WERI-Rb-1 (cell line): ENCODE results near the gene PCBP4.
A peak's percentile ranks its signal among the peaks of the same experiment; 100 is the strongest.

Experiments used
- DNase-seq: peaks from one replicate; pipeline ENCODE4 v3.0.0-alpha.2; 2020
- H3K27ac ChIP-seq: fragments of 250-450 bp; sonication (Bioruptor Pico); 2 replicates; pipeline ENCODE4 v1.5.1; 2020; ENCODE audit warnings: mild to moderate bottlenecking, moderate library complexity
- H3K27me3 ChIP-seq: fragments of 250-450 bp; sonication (Bioruptor Pico); 2 replicates; pipeline ENCODE4 v1.5.1; 2021; ENCODE audit warnings: mild to moderate bottlenecking, low read depth, moderate library complexity; ENCODE audit not compliant: insufficient read depth, severe bottlenecking
- H3K36me3 ChIP-seq: fragments of 250-450 bp; sonication (Bioruptor Pico); 2 replicates; pipeline ENCODE4 v1.5.1; 2020; ENCODE audit warnings: mild to moderate bottlenecking, moderate library complexity
- H3K4me3 ChIP-seq: 2 replicates; pipeline ENCODE4 v1.5.1; 2011; ENCODE audit warnings: low read depth, mild to moderate bottlenecking, control low read depth, low read length
- H3K9me3 ChIP-seq: fragments of 250-450 bp; sonication (Bioruptor Pico); 2 replicates; pipeline ENCODE4 v1.5.1; 2021; ENCODE audit warnings: mild to moderate bottlenecking, moderate library complexity; ENCODE audit not compliant: severe bottlenecking
- TF ChIP-seq, protein P1 (sequence below): IDR thresholded peaks from 2 replicates; pipeline ENCODE4 v1.5.1; 2011; ENCODE audit warnings: low read depth, mild to moderate bottlenecking, control low read depth, inconsistent platforms, low read length

The PCBP4 gene

DNA sequence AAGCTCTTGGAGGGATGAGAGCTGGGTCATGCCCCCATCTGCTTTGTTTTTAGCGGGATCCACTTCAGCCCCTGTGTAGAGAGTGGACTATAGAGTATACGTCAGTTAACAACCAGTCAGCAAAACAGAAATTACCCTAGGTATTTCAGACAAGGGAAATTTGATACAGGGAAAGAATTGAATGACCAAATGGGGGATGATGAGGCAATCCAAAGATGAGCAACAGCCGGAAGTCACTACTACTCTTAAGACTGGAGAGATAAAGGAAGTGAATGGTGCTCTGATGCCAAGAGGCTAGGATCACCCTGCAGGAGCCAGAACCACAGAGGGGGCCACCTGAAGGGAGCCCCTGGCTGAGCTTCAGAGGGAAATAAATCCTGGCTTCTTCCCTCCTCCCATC, 13.8 kb downstream of the PCBP4 start:
- Histone ChIP-seq H3K4me3 (no peak overlapping the region), H3K27me3 (no peaks in the 10 kb centered on the region), H3K27ac (peak overlapping the region; percentile 64), H3K9me3 (no peaks in the 10 kb centered on the region), H3K36me3 (peaks cover 35% of the 10 kb centered on the region)
- DNase-seq, result no peak
- TF ChIP-seq, protein P1, sequence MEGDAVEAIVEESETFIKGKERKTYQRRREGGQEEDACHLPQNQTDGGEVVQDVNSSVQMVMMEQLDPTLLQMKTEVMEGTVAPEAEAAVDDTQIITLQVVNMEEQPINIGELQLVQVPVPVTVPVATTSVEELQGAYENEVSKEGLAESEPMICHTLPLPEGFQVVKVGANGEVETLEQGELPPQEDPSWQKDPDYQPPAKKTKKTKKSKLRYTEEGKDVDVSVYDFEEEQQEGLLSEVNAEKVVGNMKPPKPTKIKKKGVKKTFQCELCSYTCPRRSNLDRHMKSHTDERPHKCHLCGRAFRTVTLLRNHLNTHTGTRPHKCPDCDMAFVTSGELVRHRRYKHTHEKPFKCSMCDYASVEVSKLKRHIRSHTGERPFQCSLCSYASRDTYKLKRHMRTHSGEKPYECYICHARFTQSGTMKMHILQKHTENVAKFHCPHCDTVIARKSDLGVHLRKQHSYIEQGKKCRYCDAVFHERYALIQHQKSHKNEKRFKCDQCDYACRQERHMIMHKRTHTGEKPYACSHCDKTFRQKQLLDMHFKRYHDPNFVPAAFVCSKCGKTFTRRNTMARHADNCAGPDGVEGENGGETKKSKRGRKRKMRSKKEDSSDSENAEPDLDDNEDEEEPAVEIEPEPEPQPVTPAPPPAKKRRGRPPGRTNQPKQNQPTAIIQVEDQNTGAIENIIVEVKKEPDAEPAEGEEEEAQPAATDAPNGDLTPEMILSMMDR, result no peak

DNA sequence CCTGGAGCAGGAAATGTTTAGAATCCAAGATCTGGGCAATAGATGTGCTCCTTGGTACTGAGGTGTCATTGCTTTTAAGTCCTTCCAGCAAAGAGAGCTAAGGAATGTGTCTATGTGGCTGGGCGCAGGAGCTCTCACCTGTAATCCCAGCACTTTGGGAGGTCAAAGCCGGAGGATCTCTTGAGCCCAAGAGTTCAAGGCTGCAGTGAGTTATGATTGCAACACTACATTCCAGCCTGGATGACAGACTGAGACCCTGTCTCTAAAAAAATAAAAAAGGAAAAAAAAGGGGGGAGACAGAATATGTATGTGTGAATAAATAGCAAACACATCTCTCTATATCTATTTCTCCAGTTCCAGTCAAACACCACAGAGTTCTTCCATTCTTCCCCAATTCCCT, 16.4 kb downstream of the PCBP4 start:
- TF ChIP-seq, protein P1, result no peak
- Histone ChIP-seq H3K4me3 (no peak overlapping the region), H3K9me3 (no peaks in the 10 kb centered on the region), H3K27ac (no peak overlapping the region), H3K27me3 (no peaks in the 10 kb centered on the region), H3K36me3 (peaks cover 10% of the 10 kb centered on the region)
- no peak for DNase-seq

DNA sequence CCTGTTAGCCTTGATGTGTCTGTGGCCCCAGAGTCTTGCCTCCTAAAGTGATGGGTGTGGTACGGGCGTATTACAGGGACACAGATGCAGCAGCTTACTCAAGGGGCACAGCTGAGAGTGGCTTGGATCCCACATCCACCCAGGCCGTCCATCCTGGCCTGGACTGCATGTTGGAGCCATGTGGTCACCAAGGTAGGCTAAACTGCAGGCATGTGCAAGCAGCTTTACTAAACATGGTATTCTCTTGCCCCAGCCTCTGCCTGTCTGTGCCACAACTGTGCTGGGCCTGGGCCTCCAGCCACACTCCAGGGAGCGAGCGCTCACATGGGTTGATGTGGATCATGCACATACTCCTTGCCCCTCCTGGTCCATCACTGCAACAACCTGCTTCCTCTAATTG, 18.1 kb downstream of the PCBP4 start:
- H3K4me3 ChIP-seq, result no peak overlapping the region
- no peak overlapping the region for H3K27ac ChIP-seq

DNA sequence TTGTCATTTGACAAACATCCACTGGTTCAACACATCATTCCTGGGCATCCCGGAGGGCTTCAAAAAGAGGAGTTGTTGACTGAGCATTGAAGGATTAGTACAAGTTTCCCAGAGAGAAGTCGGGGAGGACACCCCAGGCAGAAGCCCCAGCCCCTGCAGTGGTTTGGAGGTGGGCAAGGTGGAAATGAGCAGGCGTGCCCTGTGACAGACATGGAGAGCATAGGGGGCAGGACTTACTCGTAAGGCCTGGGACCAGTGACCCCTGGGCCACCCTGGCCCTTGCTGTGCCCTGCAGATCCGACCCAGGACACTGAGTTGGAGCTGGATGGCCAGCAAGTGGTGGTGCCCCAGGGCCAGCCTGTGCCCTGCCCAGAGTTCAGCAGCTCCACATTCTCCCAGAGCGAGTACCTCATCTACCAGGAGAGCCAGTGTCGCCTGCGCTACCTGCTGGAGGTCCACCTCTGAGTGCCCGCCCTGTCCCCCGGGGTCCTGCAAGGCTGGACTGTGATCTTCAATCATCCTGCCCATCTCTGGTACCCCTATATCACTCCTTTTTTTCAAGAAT, 19.2 kb downstream of the PCBP4 start:
- Histone ChIP-seq H3K9me3 (no peaks in the 10 kb centered on the region), H3K36me3 (no peaks in the 10 kb centered on the region), H3K27ac (no peak overlapping the region), H3K27me3 (no peaks in the 10 kb centered on the region), H3K4me3 (no peak overlapping the region)
- DNase-seq, result no peak
- TF ChIP-seq, protein P1, result no peak

More for the DNA sequence above, 18.1 kb downstream of the PCBP4 start:
- H3K9me3 ChIP-seq, result no peaks in the 10 kb centered on the region
- TF ChIP-seq, protein P1, result no peak
- no peak for DNase-seq
- H3K27me3 ChIP-seq, result no peaks in the 10 kb centered on the region
- no peaks in the 10 kb centered on the region; the same call in 1 of the 2 replicates for H3K36me3 ChIP-seq

DNA sequence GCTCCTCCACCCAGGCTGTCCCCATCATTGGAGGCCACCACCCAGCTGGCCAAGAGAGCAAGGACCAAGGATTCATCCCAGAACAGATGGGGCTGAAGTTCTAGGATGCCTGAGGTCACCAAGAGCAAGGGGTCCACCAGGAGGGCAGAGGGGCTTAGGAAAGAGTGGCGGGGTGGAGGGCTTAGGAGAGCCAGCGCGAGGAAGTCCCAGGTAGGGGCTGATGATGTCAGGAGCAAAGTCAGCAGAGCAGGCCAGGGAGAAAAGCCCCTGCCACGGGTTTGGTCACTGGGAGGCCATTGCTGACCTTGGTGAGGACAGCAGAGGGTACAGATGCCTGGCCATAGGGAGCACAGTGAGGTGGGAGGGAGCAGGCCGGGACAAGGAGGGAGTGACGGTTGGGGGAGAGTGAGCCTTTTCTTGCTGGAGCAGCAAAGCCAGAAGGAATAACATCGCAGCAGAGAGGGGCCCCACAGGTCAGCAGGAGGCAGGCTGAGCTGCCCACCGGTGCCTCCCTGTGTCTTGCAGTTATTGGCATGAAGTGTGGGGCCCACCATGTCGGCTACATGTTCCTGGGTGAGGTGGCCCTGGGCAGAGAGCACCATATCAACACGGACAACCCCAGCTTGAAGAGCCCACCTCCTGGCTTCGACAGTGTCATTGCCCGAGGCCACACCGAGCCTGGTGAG, 19.9 kb downstream of the PCBP4 start:
- Histone ChIP-seq H3K36me3 (no peaks in the 10 kb centered on the region), H3K9me3 (no peaks in the 10 kb centered on the region), H3K27me3 (no peaks in the 10 kb centered on the region), H3K4me3 (no peak overlapping the region), H3K27ac (no peak overlapping the region)
- no peak for DNase-seq
- TF ChIP-seq, protein P1, result no peak
